ENCODE data around the gene DLL4.

- no peak for TF ChIP-seq EZH2 (IDR thresholded peaks at IDR 0.05; ENCODE audit: insufficient read depth, poor library complexity, severe bottlenecking)
- TF ChIP-seq EZH2phosphoT487 (IDR thresholded peaks at IDR 0.05; ENCODE audit: insufficient read depth, low read depth): no peak
These were observed 7.1 kb upstream of the DLL4 start for GRCh38 chr15:40921949-40922607.

Measured in GM23248 (cell line).